Stimulated activated CD4-positive, alpha-beta T cell treated with anti-CD3 and anti-CD28 coated beads, Interleukin-1b, Interleukin-23, amount 100 ng/mL, for 48 hours (primary cell): ENCODE results near the gene COPS8.

Experiments
- DNase-seq: peaks from one replicate; pipeline ENCODE4 v3.0.0-alpha.2; 2020

The COPS8 gene

GRCh38 chr2:237134321-237135230 is 48.9 kb downstream of the COPS8 start:
- DNase-seq, result no peak

GRCh38 chr2:237136824-237137223 is 51.1 kb downstream of the COPS8 start:
- DNase-seq, result no peak

DNA sequence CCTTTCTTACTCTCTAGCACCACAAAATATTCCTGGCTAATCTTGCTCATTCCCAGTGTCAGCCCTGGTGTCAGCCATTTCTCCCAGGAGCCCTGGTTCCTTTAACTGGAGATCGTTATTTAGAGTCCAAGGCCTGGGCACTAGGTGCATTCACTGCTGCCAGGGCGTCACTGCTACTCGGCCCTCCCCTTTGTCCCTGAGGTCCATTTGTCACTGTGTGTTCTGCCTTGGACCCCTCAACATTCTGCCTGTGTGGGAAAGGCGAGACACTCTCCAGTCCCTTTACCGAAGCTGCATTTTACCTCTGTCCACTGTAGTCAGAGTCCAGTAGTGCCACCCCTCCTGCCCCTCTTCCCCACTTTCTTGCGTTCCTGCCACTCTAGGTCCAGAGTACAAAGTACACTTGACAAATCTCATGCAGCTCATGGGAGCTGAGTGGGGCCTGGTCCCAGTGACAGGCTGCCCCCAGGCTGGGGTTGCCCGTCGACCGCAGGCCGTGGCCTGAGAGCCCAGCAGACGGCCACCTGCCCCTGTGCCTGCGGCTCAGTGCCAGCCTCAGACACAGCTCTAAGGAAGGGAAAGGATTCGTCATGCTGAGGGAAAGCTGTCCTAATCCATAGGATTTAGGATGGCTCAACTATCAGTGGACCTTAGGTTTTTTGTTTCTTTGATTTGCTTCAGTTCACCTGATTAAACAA is 52.1 kb downstream of the COPS8 start:
- DNase-seq, result no peak

- DNase-seq, result no peak
Measured at GRCh38 chr2:237139123-237139675, 53.5 kb downstream of the COPS8 start.

DNA sequence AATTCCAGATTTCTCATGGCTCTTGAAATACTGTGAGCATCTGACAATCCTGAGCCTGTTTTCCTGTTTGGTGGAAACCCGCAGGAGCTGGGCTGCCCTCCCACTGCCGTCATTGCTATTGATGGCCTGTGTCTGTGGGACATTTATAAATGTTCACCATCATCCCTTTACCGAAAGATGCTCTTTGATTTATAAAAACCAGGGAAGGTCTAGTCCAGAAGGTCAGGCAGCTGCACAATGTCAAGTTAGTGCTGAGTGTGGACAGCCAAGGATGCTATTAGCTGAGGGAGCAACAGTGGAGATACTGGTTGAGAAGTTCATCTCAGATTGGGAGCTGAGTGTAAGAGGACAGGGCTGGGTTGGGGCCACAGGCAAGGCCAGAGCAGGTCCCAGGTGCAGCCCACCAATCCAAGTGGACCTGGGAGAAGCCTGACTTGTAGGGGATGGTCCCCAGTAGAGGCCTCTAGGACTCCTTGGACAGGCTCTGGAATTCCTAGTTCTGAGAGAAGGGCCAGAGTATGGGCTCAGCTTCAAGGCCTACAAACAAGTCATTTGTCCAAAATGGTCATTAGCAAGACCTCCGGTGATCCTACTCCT is 55.1 kb downstream of the COPS8 start:
- DNase-seq, result no peak

- no peak for DNase-seq
Measured at GRCh38 chr2:237141571-237142051, 55.9 kb downstream of the COPS8 start.

GRCh38 chr2:237143118-237143517 is 57.4 kb downstream of the COPS8 start:
- DNase-seq, result no peak

- DNase-seq, result no peak
Measured at GRCh38 chr2:237143676-237144440, 58.2 kb downstream of the COPS8 start.

DNA sequence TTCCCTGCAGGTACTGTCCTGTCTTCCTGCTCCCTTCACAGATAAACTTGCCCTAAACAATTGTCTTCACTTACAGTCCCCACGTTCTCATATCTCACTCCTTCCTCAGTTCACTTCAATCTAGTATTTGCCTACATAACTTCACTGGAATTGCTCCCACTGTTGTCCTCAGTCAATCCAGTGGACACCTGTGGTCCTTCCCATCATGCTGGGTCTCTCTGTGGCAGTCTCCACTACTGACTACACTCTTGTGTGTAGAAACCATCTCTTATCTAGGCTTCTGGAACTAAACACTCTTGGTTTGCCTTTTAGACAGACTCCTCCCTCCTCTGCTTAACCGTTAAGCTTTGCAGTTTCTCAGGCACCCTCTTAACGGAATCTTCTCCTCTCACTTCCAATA is 58.8 kb downstream of the COPS8 start:
- no peak for DNase-seq

DNA sequence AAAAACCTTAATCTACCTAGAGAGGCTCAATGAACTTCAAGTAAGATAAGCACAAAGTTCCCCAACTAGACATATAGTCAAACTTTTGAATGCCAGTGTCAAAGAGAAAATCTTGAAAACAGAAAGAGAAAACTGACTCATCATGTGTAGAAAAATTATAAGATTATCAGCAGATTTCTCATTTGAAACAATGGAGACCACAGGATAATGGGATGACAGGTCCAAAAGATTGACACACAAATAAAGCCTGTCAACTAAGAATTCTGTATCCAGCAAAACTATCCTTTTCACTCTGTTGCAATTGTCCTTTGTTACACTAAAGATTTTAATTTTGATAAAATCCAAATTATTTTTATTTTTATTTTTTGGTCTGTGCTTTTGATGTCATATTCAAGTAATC is 61.6 kb downstream of the COPS8 start:
- no peak for DNase-seq

- no peak for DNase-seq
Measured at GRCh38 chr2:237148624-237149023, 62.9 kb downstream of the COPS8 start.

- DNase-seq, result peak; percentile 65
Measured at GRCh38 chr2:237149425-237149824, 63.7 kb downstream of the COPS8 start.
